GM18868 (cell line): ENCODE results near the gene NPHP4.

Source experiments
- ATAC-seq: cut with Tn5 transposase; IDR thresholded peaks from one replicate; pipeline ENCODE4 v1.9.1; 2021; ENCODE audit warnings: mild to moderate bottlenecking, moderate library complexity; ENCODE audit not compliant: unreplicated experiment

NPHP4 gene

DNA sequence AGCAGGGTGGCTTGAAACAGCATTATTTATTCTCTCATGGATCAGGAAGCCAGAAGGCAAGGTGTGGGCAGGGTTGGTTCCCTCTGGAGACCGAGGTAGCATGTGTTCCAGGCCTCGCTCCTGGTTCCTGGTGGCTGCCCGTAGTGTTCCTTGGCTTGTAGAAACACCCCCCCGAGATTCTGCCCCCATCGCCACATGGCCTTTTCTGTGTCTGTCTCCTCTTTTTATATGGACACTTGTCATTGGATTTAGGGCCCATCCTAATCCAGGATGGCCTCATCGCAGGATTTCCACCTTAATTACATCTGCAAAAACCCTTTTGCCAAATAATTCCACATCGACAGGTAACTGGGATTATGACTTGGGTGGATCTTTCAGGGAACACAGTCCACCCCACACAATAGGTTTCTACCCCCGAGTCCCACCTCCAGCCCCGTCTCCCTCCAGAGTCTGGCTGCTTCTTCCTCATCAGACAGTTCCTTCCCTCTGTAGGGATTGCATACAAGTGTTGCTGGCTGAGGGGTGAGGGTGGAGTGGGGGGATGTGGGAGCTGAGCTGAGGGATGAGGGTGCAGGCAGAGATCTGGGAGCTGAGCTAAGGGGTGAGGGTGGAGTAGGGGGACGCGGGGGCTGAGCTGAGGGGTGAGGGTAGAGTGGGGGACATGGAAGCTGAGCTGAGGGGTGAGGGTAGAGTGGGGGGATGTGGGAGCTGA, 12.3 kb upstream of the NPHP4 start:
- ATAC-seq = no peak

DNA sequence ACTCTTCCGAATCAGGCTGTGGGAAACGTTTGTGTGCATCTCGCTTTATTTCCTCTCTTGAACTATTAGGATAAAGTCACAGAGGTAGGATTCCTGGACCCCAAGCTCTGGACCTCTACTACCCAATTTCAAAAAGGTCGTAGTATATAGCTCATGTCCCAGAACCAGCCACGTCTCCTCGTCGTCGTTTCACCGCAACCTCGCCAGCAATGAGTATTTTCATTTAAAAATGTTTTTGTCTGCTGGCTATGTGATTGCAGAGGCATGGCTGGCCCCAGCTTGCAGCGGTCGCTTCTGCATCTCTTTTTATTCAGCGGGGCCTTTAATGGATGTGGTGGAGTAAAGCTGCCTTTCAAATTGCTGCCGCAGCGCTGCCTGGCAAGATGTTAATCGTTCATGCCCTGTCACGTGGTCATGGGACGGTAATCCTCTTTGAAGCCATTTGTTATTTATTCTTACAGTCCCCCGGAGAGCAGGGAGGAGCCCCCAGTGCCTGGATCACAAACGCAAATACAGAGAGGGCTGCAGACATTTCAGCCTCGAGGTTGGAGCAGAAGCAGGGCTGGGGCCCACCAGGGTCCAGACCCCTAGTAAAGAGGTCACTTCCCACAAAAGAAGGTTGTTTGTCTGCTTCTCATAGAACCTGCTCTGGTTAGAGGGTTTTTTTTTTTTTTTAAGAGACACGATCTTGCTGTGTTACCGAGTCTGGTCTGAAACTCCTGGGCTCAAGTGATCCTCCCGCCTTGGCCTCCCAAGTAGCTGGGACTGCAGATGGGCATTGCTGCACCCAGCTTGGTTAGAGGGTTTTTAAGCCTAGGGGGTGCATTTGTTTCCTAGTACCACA, 11.6 kb upstream of the NPHP4 start:
- no peak for ATAC-seq

DNA sequence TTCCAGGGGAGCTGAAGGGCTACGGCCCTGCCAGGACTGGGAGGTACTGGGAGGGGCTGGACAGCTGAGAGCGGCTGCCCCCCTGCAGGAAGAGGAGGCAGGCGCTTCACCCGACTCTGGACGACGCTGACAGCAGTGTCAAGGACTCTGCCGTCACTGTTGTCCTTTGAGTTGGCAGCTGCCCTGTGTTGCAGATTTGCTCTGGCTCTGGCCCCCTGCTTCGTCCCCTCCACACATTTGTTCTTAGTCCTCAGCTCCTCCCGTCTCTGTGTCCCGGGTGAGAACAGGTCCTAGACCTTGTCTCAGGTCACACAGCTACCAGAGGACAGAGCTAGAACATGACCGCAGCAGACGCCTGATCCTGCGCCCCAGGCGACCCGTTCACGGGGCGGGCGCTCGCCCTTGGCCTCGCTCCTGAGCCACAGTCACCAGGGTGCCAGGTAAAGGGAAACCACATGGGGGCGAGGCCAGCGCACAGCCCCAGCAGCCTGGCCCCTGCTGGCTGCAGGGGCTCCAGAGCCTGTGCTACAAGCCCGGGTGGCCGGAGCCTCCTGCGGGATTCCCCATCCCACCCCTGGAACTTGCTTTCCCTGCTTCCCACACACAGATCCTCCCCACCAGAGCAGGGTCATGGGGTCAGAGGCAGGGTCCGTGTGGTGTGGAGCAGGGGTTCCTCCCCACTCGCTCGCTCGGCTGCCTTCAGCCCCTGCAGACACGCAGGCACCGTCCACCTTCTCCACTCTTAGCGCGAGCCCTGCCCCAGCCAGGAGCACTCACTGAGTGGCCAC, 10.7 kb upstream of the NPHP4 start:
- ATAC-seq = no peak

DNA sequence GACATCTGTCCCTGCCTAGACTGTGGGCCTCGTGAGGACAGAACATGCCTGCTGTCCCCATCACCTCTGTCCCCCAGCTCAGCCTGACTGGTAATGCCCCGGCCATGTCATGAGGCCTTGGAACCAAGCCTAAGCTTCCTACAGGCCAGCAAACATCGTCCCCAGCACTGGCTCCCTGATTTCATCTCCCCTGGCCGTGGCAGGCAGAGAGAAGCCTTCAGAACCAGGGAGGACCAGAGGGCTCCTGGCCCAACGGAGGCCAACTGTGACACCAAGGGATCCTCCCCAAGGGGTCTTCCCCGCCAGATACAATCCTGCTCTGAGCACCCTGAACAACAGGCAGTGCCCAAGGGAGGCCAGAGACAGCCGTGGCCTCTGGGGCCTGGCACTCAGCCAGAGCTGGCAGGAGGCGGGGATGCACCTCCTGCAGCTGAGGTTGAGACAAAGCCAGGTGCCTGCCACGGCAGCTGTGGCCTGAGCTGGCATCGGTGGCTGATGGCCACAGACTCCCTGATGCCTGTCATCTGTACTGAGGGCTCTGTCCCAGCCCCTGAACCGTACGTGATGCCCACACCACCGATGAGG, 9.9 kb upstream of the NPHP4 start:
- ATAC-seq = no peak

DNA sequence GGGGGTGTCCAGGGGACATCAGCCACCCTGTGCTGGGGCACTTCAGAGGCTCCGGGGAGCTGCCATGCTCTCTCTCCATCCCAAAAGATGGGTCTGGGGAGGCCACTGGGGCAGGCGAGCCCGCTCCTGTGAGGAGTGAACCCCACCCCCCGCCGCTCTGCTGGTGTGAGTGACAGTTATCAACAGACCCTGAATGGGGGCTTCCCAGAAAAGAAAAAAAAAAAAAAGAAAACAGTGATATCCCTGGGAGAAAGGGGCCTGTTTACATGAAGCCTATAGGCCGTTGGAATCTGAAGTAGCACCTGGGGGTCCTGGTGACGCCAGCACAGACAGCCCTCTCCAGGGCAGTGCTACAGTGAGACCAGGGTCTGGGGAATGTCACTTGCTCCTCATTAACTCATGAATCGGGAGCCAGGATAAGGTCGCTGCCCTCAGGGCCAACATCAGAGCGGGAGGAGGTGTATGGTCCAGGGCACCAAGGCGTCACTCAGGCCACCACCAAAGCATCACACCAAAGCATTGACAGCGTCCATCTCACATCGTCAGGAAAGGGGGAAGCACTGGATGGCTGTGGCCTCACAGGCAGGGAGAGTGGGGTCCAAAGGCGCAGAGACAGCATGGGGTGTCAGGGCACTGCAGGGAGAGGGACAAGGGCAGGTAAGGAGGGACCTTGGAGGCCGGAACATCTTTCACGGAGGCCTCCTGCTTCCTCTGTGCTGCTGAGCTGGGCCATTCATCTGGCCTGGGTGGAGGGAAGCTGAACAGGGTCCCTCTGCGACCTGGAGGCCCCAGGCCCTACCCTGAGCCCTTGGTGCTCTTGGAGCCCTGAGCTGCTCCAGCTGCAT, 8.4 kb upstream of the NPHP4 start:
- ATAC-seq = no peak

DNA sequence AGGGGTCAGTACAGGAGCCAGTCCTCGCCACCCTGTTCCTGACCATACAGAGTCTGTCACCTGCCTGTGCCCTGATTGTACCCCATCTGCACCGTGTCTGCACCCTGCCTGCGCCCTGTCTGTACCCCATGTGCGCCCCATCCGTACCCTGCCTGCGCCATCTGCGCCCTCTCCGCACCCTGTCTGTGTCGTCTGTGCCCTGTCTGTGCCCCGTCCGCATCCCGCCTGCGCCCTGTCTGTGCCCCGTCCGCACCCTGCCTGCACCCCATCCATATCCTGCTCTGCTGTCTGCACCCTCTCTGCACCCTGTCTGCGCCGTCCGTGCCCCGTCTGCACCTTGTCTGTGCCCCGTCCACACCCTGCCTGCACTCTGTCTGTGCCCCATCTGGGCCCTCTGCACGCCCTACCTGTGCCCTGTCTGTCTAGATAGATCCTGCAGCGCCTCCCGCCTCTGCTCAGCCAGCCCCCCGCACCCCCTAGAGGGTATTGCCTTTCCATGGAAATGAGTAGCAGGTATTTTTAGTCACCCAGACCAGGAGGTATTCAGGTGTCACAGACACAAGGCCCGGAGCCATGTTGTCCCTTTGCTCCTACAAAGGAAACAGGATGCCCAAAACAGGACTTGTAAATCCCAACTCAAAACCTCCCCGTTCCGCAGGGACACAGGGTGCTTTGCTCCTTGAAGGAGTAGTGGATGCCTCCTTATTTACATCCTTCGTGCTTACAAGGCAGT, 7.7 kb upstream of the NPHP4 start:
- no peak for ATAC-seq

DNA sequence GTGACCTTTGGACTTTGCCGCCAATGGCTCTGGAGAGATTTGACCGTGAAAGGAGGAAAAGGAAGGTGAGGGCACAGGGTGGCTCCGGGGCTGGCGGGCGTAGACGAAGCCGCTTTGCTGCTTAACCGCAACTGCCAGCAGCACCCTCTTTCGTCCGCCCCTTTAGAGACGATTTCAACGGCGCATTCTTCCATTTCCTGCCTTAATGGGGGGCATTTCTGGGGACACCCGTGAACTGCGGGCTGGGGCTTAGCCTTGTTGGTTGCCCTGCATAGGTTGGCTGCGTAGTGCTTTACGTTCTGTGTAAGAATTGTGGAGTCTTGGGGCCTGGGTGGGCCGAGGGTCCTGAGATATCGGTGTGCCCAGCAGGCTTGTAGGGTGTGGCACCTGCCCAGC, 6.7 kb upstream of the NPHP4 start:
- ATAC-seq = no peak

DNA sequence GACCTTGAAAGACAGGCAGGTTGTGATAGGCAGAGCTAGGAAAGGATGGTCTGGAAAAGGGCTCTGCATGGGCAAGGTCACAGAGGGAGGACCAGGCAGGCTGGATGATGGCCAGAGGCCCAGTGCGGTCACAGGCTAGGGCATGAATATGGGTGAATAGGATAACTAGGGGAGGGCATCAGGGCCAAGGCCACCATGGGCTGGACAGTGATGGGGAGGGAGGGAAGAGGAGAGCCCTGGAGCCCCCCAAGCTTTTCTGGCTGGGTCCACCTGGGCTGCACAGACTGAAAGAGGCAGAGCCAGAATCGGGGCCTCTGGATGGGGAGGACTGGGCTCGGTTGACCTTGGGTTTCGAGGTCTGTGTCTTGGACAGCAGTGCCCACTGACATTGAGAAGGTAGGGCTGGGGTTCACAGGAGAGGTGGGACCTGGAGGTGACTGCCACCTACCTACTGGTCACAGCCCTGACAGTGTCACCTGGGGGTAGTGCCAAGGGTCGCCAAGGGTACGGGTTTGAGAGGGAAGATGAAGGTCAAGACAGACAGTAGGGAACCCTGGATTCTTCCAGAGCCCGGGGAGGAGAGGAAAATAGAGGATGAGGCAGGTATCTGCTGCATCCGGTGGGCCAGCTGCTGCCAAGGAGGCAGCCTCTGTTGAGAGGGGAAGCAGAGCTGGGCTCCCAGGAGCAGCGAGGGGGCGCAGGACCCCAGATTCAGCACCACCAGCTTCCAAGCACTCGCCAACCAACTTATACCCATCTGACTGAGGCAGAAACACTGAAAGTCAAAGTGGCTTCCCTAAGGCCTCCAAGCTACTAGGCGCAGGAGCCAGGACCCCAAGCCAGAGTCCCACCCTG, 6.1 kb upstream of the NPHP4 start:
- no peak for ATAC-seq

DNA sequence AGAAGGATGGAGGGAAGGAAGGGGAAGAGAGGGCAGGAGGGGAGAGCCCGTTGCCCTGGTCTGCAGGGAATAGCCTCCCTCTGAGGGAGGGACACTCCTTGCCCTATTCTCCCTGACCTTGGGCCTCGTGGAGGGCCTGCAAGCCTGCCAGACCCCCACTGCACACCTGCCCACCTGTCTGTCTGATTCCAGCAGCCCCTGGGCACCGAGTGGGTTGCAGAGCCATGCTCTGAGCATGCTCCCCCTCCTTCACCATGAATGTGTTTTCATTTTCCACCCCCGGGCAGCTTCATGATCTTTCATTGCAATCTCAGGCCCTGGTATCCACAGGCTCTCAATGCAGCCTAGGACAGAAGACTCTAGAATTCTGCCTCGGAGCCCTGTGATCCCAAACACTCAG, 5.1 kb upstream of the NPHP4 start:
- no peak for ATAC-seq

DNA sequence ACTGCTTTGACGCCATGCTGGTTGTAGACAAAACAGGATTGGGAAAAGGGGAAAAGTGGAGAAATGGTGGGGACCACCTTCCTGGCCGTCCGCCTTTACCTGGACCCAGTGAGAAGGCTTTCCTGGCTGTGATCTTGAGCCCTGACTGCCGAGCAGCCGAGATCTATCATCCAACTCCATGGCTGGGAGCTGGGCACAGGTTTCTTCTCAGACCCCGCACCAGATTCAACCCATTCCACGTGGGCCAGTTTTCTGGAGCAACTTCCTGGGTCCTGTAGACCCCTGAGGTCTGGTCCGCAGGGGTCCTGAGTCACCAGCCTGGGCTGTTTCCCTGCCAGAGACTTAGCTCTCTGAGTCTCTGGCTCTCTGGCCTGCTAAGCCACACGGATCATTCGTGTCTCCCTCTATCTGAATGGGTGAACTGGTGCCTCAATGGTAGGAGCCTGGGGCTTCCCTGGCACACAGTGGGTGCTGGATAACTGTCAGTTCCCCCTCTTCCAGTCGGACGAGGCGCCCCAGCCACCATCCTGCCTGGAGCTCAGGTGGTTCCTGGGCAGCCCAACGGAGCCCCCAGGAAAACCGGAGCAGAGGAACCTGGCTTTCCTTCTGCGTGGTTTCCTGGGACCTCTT, 4.5 kb upstream of the NPHP4 start:
- ATAC-seq = no peak

DNA sequence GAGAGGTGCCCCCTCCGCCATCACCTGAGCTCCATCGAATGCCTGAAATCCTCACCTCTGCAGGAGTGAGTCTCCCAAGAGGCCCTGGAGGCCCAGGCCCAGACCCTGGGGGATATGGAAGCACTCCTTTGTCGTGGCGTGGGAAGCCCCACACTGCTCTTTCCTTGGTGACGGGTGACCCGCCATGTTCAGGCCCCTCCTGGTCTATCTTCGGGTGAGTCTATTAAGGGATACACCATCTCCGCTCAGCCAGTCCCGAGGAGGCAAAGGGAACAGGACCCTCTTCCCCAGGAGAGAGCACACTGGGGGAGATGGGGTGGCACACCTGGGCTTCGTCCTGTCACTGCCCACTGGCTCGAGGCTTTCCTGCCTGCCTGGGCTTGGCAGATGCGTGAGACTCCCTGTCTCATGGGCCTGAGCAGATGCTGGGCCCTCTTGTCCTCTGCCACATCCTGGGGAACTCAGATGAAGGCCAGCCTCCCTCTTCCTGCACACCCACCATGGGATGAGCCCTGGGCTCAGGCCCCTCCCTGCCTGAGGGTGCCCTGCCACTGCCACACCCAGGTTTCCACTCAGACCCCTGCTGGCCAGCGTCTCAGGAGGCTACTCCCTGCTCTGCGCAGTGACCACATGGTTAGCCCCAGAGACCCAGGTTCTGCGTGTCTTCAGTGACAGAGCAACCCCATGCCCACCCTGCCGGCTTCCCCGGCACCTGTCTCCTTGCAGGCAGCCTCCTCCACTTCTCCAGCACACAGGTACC, 3.8 kb upstream of the NPHP4 start:
- no peak for ATAC-seq

DNA sequence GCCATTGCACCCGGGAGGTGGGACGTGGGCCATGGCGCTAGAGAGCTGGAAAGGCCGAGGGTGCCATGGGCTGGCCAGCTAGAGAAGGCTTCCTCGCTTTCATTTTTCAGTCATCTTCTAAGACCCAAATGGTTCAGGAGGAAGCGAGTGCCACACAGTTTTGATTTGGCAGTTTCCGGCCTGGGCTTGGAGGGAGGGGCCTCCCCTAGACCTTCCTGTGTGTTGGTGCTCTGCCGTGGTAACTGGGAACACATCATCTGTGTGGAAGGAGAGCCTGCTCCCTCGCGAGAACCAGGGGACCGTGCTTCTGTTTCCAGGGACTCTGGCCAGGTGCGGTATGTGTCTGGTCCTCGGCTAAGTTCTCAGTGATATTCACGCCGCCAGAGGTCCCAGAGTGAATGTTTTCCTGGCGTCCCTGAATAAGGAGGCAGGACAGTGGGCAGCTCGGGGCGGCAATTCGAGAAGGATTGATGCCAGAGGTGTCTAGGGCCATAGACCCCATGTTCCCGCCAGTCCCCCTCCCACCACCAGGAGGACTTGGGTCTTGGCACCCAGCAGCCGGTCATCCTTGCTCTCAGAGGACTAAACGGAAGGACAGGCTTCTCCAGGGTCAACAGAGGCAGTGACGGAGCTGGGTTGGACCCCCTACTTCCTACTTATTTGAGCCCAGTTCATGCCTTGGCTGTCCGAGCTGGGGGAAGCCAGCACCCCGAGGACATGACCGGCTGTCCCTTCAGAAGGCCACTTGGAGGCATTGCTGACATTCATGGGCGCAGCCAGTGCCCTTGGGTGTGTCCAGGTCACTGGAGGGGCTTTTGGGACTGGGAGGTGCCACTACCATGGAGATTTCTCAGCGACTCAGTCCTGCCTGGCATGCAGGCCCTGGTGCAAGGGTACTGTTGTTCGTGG, 2.7 kb upstream of the NPHP4 start:
- no peak for ATAC-seq

DNA sequence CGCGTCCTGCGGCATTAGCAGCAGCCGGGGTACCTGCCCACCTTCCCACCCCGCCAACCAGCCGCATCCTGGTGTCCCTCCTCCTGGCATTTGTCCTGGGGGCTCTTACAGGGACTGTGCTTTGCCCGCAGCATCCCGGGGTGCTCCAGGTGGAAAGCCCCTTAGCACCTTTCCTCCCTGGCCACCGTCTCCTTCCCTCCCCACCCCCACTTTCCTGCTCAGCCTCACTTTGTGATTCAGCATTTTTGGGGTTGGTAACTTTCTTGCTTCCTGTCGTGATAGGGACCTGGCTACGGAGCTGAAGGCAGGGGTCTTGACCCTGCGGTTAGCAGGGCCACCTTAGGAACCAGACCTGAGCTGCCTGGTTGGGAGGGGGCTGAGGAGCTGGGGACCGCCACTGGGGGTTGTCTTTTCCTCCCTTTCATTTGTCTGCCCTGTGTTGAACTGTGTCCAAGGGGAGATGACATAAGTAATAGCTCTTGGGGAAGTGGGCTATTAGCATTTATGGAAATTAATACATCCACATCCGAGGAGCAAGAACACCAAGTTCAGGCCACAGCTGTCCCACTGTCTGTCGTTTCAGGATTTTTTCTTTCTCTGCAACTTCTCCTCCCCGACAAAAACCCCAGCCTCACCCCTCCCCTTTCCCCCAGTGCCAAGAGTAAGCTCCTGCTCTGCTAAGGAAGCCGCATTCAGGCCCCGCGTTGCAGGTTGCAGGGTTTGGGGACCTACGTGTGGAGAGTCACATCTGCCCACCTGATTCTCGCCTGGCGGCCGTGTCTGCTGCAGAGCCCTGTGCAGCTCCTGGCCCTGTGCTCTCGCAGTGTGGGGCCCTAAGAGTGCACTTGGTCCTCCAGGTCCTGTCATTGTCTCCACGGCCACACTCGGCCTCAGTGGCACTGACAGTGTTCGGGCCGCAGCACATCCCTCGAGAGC, 1.6 kb upstream of the NPHP4 start:
- ATAC-seq = no peak

DNA sequence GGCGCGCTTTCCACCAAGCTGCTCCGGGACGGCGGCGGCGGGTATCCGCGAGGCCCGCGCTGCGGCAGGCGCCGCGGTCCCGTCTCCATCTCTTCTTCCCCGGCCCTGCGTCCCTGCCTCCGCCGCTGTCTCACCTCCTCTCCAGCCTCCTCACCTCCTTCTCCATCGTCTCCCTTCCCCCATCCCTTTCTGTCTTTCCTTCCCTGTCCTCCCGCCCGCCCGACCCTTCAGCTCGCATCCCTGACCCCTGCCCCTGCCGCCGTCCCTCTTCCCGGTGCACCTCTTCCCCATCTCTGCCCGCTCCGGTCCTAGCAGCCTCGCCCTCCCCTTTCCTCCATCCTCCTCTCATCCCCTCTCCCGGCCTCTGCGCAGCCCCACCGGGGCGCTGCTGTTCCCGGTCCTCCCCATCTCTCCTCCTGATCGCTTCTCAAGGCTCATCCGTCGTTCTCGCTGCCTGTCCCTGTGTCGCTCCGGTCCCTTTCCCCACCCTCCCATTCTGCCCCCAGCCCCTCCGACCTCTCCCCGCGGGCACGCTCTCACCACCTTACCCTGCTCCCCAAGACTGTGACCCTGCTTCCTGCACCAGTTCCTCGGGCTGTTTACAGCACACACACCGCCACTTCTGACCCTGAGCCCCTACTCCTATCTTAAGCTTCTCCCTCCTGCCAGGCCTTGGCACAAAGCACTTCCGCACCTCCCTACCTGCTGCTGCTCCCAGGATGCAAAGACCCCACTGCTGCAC, 760 bp upstream of the NPHP4 start:
- peak; percentile 2 for ATAC-seq
